Measurements from ENCODE around the gene SPSB4. TPM values are rescaled to one million over a fixed set of nuclear protein-coding genes. Genes with fewer than 3 reads are reported as not detected.

SPSB4 gene
- total and polyA plus RNA-seq, 2 donors (not counting 3 experiments of a cell fraction or from before 2014, with no cell fraction given) = 0.06 to 0.22 TPM

- Histone ChIP-seq H3K4me2 (ENCODE audit: insufficient read depth, low read length) (no peak overlapping the region), H3K9me3 (replicated peaks; ENCODE audit: control insufficient read depth, insufficient read depth, low read length) (no peaks in the 10 kb centered on the region), H4K20me1 (replicated peaks; ENCODE audit: control insufficient read depth, extremely low read depth, insufficient read depth, low read length) (no peaks in the 10 kb centered on the region), H3K27me3 (ENCODE audit: control insufficient read depth in 2 of 2, insufficient read depth in 2 of 2, low read length in 2 of 2) (no peaks in the 10 kb centered on the region), H3K27ac (ENCODE audit: insufficient read depth, low read depth, low read length) (no peak overlapping the region), H2AFZ (ENCODE audit: low read depth, low read length) (no peak overlapping the region), H3K4me3 (replicated peaks in 1 of 3; ENCODE audit: insufficient read depth in 1 of 3, low read depth in 1 of 3, low read length in 3 of 3) (no peak overlapping the region), H3K9ac (replicated peaks; ENCODE audit: extremely low read depth, insufficient read depth, low read length) (no peak overlapping the region), H3K36me3 (ENCODE audit: control insufficient read depth in 2 of 2, extremely low read depth in 1 of 2, insufficient read depth in 2 of 2, low read length in 2 of 2) (no peaks in the 10 kb centered on the region), H3K79me2 (ENCODE audit: control insufficient read depth, insufficient read depth, low read length) (no peaks in the 10 kb centered on the region), H3K4me1 (ENCODE audit: control insufficient read depth, extremely low read depth, insufficient read depth, low read length) (no peaks in the 10 kb centered on the region), H3K9me1 (replicated peaks; ENCODE audit: control insufficient read depth, extremely low read depth, insufficient read depth, low read length) (no peaks in the 10 kb centered on the region)
- no peak for DNase-seq (ENCODE audit: low read depth, low spot score)
- ChIA-PET CTCF (no interaction called here), POLR2A (no interaction called here)
- intact Hi-C loops (cut with micrococcal nuclease) = no loop called here
- TF ChIP-seq MYC (IDR thresholded peaks at IDR 0.05; ENCODE audit: low read depth, low read length) = no peak
- TF ChIP-seq GATA2 (IDR thresholded peaks at IDR 0.05; ENCODE audit: insufficient read depth, insufficient read length, low read depth, low read length) = no peak
- TF ChIP-seq JUN (IDR thresholded peaks at IDR 0.05; ENCODE audit: borderline replicate concordance, insufficient read depth, insufficient read length, low read depth) = no peak
- TF ChIP-seq, protein P1, sequence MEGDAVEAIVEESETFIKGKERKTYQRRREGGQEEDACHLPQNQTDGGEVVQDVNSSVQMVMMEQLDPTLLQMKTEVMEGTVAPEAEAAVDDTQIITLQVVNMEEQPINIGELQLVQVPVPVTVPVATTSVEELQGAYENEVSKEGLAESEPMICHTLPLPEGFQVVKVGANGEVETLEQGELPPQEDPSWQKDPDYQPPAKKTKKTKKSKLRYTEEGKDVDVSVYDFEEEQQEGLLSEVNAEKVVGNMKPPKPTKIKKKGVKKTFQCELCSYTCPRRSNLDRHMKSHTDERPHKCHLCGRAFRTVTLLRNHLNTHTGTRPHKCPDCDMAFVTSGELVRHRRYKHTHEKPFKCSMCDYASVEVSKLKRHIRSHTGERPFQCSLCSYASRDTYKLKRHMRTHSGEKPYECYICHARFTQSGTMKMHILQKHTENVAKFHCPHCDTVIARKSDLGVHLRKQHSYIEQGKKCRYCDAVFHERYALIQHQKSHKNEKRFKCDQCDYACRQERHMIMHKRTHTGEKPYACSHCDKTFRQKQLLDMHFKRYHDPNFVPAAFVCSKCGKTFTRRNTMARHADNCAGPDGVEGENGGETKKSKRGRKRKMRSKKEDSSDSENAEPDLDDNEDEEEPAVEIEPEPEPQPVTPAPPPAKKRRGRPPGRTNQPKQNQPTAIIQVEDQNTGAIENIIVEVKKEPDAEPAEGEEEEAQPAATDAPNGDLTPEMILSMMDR (IDR thresholded peaks at IDR 0.05; ENCODE audit: extremely low read depth in 1 of 2, insufficient read depth in 1 of 2, low read depth in 1 of 2, low read length in 2 of 2) = no peak
- TF ChIP-seq POLR2AphosphoS5 (IDR thresholded peaks at IDR 0.05; ENCODE audit: insufficient read depth, low read depth, low read length) = no peak
- no peak for TF ChIP-seq EZH2 (IDR thresholded peaks at IDR 0.05; ENCODE audit: borderline replicate concordance, low read depth, low read length, severe bottlenecking)
- TF ChIP-seq FOS (IDR thresholded peaks at IDR 0.05; ENCODE audit: borderline replicate concordance, insufficient read depth, low read length) = no peak
- TF ChIP-seq MAX (IDR thresholded peaks at IDR 0.05; ENCODE audit: insufficient read depth, insufficient read length) = no peak
- TF ChIP-seq POLR2A (IDR thresholded peaks at IDR 0.05; ENCODE audit: low read depth, low read length) = no peak
- dilution Hi-C loops (cut with MboI; ENCODE audit: extremely low pct_ligation_motif_present, low sequenced_read_pairs) = no loop called here
- no peak for FAIRE-seq
- no TSS peak for BruUV-seq (replicated peaks)
These were observed 99.8 kb downstream of the SPSB4 start for GRCh38 chr3:141150931-141151330.
